H9 (cell line): ENCODE data around the gene IFNL2. TPM values are rescaled to one million over a fixed set of nuclear protein-coding genes. Genes with fewer than 3 reads are reported as not detected.

Source experiments
- DNase-seq: peaks from one replicate; pipeline ENCODE4 v3.0.0-alpha.2; 2017
- H2AFZ ChIP-seq: one replicate; pipeline ENCODE4 v1.6.1; 2013; ENCODE audit warnings: mild to moderate bottlenecking, low read length, control low read depth, moderate library complexity
- H2AK5ac ChIP-seq: 2 replicates; pipeline ENCODE4 v1.6.1; 2013; ENCODE audit warnings: low read length, control low read depth, mixed read lengths; ENCODE audit not compliant: insufficient read length
- H2BK120ac ChIP-seq: one replicate; pipeline ENCODE4 v1.6.1; 2013; ENCODE audit warnings: low read depth, mild to moderate bottlenecking, low read length, control low read depth, inconsistent platforms; ENCODE audit not compliant: poor library complexity, severe bottlenecking
- H2BK12ac ChIP-seq: 2 replicates; pipeline ENCODE4 v1.6.1; 2013; ENCODE audit warnings: low read length, control low read depth, mixed read lengths, low read depth; ENCODE audit not compliant: insufficient read length
- H2BK15ac ChIP-seq: 2 replicates; pipeline ENCODE4 v1.6.1; 2013; ENCODE audit warnings: low read depth, low read length, control low read depth
- H2BK20ac ChIP-seq: one replicate; pipeline ENCODE4 v1.6.1; 2013; ENCODE audit warnings: low read depth, mild to moderate bottlenecking, low read length, control low read depth, inconsistent platforms; ENCODE audit not compliant: poor library complexity, severe bottlenecking
- H2BK5ac ChIP-seq: 2 replicates; pipeline ENCODE4 v1.6.1; 2013; ENCODE audit warnings: low read length, control low read depth, mixed read lengths; ENCODE audit not compliant: insufficient read length
- H3K14ac ChIP-seq: 2 replicates; pipeline ENCODE4 v1.6.1; 2013; ENCODE audit warnings: low read length, control low read depth; ENCODE audit not compliant: insufficient read depth
- H3K18ac ChIP-seq: 2 replicates; pipeline ENCODE4 v1.6.1; 2013; ENCODE audit warnings: low read depth, mild to moderate bottlenecking, mixed read lengths, low read length, control low read depth; ENCODE audit not compliant: insufficient read length
- H3K23ac ChIP-seq: 2 replicates; pipeline ENCODE4 v1.6.1; 2013; ENCODE audit warnings: low read length, control low read depth, mixed read lengths, low read depth; ENCODE audit not compliant: insufficient read length
- H3K23me2 ChIP-seq: 2 replicates; pipeline ENCODE4 v1.6.1; 2013; ENCODE audit warnings: low read depth, mild to moderate bottlenecking, mixed read lengths, low read length, control low read depth; ENCODE audit not compliant: insufficient read length, poor library complexity, severe bottlenecking
- H3K27ac ChIP-seq: 2 replicates; pipeline ENCODE4 v1.5.1; 2013; ENCODE audit warnings: low read length, control low read depth, mixed read lengths, low read depth; ENCODE audit not compliant: insufficient read length
- H3K27me3 ChIP-seq: 2 replicates; pipeline ENCODE4 v1.6.1; 2013; ENCODE audit warnings: low read length, control low read depth, inconsistent platforms; ENCODE audit not compliant: insufficient read depth
- H3K4ac ChIP-seq: 2 replicates; pipeline ENCODE4 v1.6.1; 2013; ENCODE audit warnings: low read depth, mild to moderate bottlenecking, control low read depth, inconsistent platforms, low read length, moderate library complexity
- H3K4me1 ChIP-seq: 2 replicates; pipeline ENCODE4 v1.6.1; 2013; ENCODE audit warnings: low read length, control low read depth, inconsistent platforms; ENCODE audit not compliant: insufficient read depth
- H3K4me2 ChIP-seq: 2 replicates; pipeline ENCODE4 v1.6.1; 2013; ENCODE audit warnings: low read length, control low read depth, mixed read lengths; ENCODE audit not compliant: insufficient read length, insufficient read depth
- H3K56ac ChIP-seq: 2 replicates; pipeline ENCODE4 v1.6.1; 2013; ENCODE audit warnings: low read depth, mild to moderate bottlenecking, mixed read lengths, low read length, control low read depth; ENCODE audit not compliant: insufficient read length
- H3K79me1 ChIP-seq: 2 replicates; pipeline ENCODE4 v1.6.1; 2013; ENCODE audit warnings: low read depth, mild to moderate bottlenecking, moderate library complexity, low read length, control low read depth, inconsistent platforms; ENCODE audit not compliant: insufficient read depth, poor library complexity, severe bottlenecking
- H3K79me2 ChIP-seq: 2 replicates; pipeline ENCODE4 v1.6.1; 2013; ENCODE audit warnings: low read length, control low read depth, inconsistent platforms; ENCODE audit not compliant: insufficient read depth
- H3K9ac ChIP-seq: 2 replicates; pipeline ENCODE4 v1.6.1; 2013; ENCODE audit warnings: low read length, control low read depth, mixed read lengths; ENCODE audit not compliant: insufficient read length; ENCODE audit errors: extremely low read depth
- H3K9me3 ChIP-seq: one replicate; pipeline ENCODE4 v1.6.1; 2013; ENCODE audit warnings: low read depth, low read length, inconsistent platforms; ENCODE audit not compliant: control insufficient read depth
- H3T11ph ChIP-seq: one replicate; pipeline ENCODE4 v1.6.1; 2013; ENCODE audit warnings: mild to moderate bottlenecking, low read length, control low read depth, inconsistent platforms
- H4K20me1 ChIP-seq: one replicate; pipeline ENCODE4 v1.6.1; 2013; ENCODE audit not compliant: control insufficient read depth, insufficient read length, insufficient read depth
- H4K5ac ChIP-seq: 2 replicates; pipeline ENCODE4 v1.6.1; 2013; ENCODE audit warnings: low read depth, mild to moderate bottlenecking, mixed read lengths, low read length, control low read depth; ENCODE audit not compliant: insufficient read length
- H4K8ac ChIP-seq: replicated peaks from 2 replicates; pipeline ENCODE4 v1.6.1; 2013; ENCODE audit warnings: low read length, control low read depth, mixed read lengths, low read depth; ENCODE audit not compliant: insufficient read length
- H4K91ac ChIP-seq: 2 replicates; pipeline ENCODE4 v1.6.1; 2013; ENCODE audit warnings: low read depth, mild to moderate bottlenecking, moderate library complexity, mixed read lengths, low read length, control low read depth; ENCODE audit not compliant: insufficient read length
- H3K27ac Mint-ChIP-seq, 3 experiments: 2 replicates in 2 of 3; 3 replicates in 1 of 3; pipeline ENCODE4 v1.8.0; 2020 to 2021; ENCODE audit warnings: mixed read lengths in 3 of 3, mild to moderate bottlenecking in 1 of 3, moderate library complexity in 1 of 3
- H3K27me3 Mint-ChIP-seq: 2 replicates; pipeline ENCODE4 v1.8.0; 2021; ENCODE audit warnings: low read depth, mild to moderate bottlenecking, moderate library complexity, mixed read lengths
- H3K36me3 Mint-ChIP-seq, 3 experiments: 2 replicates in 2 of 3; 3 replicates in 1 of 3; pipeline ENCODE4 v1.8.0; 2020 to 2021; ENCODE audit warnings: low read depth in 3 of 3, mixed read lengths in 3 of 3; ENCODE audit not compliant: insufficient read depth in 1 of 3
- H3K4me1 Mint-ChIP-seq, 2 experiments: 2 replicates each; pipeline ENCODE4 v1.8.0; 2020; ENCODE audit warnings: mixed read lengths in 2 of 2
- H3K4me3 Mint-ChIP-seq, 2 experiments: 2 replicates in 1 of 2; 3 replicates in 1 of 2; pipeline ENCODE4 v1.8.0; 2020 to 2021; ENCODE audit warnings: mild to moderate bottlenecking in 2 of 2, mixed read lengths in 2 of 2, moderate library complexity in 1 of 2
- H3K9me3 Mint-ChIP-seq, 2 experiments: 2 replicates in 1 of 2; 3 replicates in 1 of 2; pipeline ENCODE4 v1.8.0; 2020; ENCODE audit warnings: mild to moderate bottlenecking in 2 of 2, mixed read lengths in 2 of 2, moderate library complexity in 1 of 2
- WGBS: extraction: QIAGEN DNeasy Blood & Tissue Kit; methylation state at CpG from one replicate; pipeline ENCODE4 v1.1.7; 2013; ENCODE audit warnings: missing lambda C conversion rate, low lambda C conversion rate, mixed read lengths; ENCODE audit not compliant: insufficient read length; ENCODE audit errors: extremely low coverage; 5-methylcytosine and 5-hydroxymethylcytosine counted together
- total RNA-seq: library from RNA; stranded (reverse); gene quantifications from 2 replicates; pipeline ENCODE4 v1.2.1, GENCODE V29; 2021
- TF ChIP-seq, protein P1 (sequence below): fragments of 200-600 bp; sonication (generic); conservative IDR thresholded peaks from 3 replicates; pipeline ENCODE4 v1.8.0; 2021; ENCODE audit warnings: antibody characterized with exemption, mild to moderate bottlenecking

The IFNL2 gene
- total RNA-seq, 1 experiment from 2014 or later = not detected

DNA sequence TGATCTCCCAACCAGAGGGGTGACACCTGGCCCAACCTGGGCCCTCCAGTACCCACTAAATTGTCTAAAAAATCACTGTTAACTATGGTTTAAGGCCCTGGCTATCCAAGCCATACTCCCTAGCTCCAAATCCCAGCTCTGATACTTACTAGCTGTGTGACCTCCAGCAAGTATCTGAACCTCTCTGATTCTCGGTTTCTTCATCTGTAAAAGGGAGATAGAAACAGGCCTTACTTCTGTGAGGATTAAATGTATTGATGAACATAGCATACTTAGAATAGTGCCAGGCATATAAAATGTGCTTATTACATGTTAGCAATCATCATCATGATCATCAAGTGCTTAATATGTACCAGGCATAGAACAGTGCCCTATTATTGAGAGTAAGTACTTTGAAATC is 47.7 kb downstream of the IFNL2 start:
- no peaks in the 10 kb centered on the region; the same call in 1 of the 2 replicates for H3K27me3 ChIP-seq
- no peak overlapping the region for H2BK20ac ChIP-seq
- no peak overlapping the region for H2AK5ac ChIP-seq
- H4K8ac ChIP-seq = no peak overlapping the region
- no peak overlapping the region for H2BK15ac ChIP-seq
- no CpG with 5 or more reads among the region's 1 CpG for WGBS
- no peak overlapping the region for H3K14ac ChIP-seq
- H3T11ph ChIP-seq = no peak overlapping the region
- no peak overlapping the region for H3K4me2 ChIP-seq
- TF ChIP-seq, protein P1, sequence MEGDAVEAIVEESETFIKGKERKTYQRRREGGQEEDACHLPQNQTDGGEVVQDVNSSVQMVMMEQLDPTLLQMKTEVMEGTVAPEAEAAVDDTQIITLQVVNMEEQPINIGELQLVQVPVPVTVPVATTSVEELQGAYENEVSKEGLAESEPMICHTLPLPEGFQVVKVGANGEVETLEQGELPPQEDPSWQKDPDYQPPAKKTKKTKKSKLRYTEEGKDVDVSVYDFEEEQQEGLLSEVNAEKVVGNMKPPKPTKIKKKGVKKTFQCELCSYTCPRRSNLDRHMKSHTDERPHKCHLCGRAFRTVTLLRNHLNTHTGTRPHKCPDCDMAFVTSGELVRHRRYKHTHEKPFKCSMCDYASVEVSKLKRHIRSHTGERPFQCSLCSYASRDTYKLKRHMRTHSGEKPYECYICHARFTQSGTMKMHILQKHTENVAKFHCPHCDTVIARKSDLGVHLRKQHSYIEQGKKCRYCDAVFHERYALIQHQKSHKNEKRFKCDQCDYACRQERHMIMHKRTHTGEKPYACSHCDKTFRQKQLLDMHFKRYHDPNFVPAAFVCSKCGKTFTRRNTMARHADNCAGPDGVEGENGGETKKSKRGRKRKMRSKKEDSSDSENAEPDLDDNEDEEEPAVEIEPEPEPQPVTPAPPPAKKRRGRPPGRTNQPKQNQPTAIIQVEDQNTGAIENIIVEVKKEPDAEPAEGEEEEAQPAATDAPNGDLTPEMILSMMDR = no peak
- H3K23ac ChIP-seq = no peak overlapping the region
- H2AFZ ChIP-seq = no peak overlapping the region
- H4K91ac ChIP-seq = no peak overlapping the region
- no peak overlapping the region for H3K56ac ChIP-seq
- H2BK5ac ChIP-seq = no peak overlapping the region
- Mint-ChIP-seq H3K9me3 (no peaks in the 10 kb centered on the region; a peak in 1 of 5 replicates), H3K36me3 (peaks cover 9 to 21% (median 10%) of the 10 kb centered on the region in 3 experiments; a peak in 6 of 7 replicates), H3K27me3 (peaks cover 26% of the 10 kb centered on the region), H3K4me1 (peaks cover 3 to 20% of the 10 kb centered on the region in 2 experiments), H3K27ac (no peak overlapping the region), H3K4me3 (no peak overlapping the region)
- 0 out of 2 replicates have a peak, but pooled peaks cover 3% of the 10 kb centered on the region for H3K4me1 ChIP-seq
- H4K20me1 ChIP-seq = no peaks in the 10 kb centered on the region
- H4K5ac ChIP-seq = no peak overlapping the region
- no peaks in the 10 kb centered on the region for H3K79me1 ChIP-seq
- no peak overlapping the region for H2BK120ac ChIP-seq
- H3K27ac ChIP-seq = no peak overlapping the region
- no peak overlapping the region for H3K4ac ChIP-seq
- H3K79me2 ChIP-seq = no peaks in the 10 kb centered on the region
- H2BK12ac ChIP-seq = no peak overlapping the region
- H3K9me3 ChIP-seq = no peaks in the 10 kb centered on the region
- no peak for DNase-seq
- H3K9ac ChIP-seq = no peak overlapping the region
- H3K23me2 ChIP-seq = peaks cover 6% of the 10 kb centered on the region
- H3K18ac ChIP-seq = no peak overlapping the region
